NB4 (cell line): Measurements from ENCODE around the gene FZD1.

Source experiments
- DNase-seq: peaks from one replicate; pipeline ENCODE4 v3.0.0; 2010; ENCODE audit warnings: low read depth
- H3K4me3 ChIP-seq: one replicate; pipeline ENCODE4 v1.5.1; 2011; ENCODE audit warnings: mild to moderate bottlenecking, low read depth, low read length, moderate library complexity
- MYC ChIP-seq: IDR thresholded peaks from 2 replicates; pipeline ENCODE4 v1.6.1; 2011; ENCODE audit warnings: low read depth, low read length
- POLR2A ChIP-seq: IDR thresholded peaks from 2 replicates; pipeline ENCODE4 v1.6.1; 2011; ENCODE audit warnings: mild to moderate bottlenecking; ENCODE audit not compliant: insufficient read length; ENCODE audit errors: extremely low read depth
- TF ChIP-seq, protein P1 (sequence below): IDR thresholded peaks from one replicate; pipeline ENCODE4 v1.5.1; 2012; ENCODE audit warnings: low read depth, low read length
- TF ChIP-seq, protein P2 (sequence below): IDR thresholded peaks from 2 replicates; pipeline ENCODE4 v1.6.1; 2011; ENCODE audit warnings: low read depth, low read length

The FZD1 gene

DNA sequence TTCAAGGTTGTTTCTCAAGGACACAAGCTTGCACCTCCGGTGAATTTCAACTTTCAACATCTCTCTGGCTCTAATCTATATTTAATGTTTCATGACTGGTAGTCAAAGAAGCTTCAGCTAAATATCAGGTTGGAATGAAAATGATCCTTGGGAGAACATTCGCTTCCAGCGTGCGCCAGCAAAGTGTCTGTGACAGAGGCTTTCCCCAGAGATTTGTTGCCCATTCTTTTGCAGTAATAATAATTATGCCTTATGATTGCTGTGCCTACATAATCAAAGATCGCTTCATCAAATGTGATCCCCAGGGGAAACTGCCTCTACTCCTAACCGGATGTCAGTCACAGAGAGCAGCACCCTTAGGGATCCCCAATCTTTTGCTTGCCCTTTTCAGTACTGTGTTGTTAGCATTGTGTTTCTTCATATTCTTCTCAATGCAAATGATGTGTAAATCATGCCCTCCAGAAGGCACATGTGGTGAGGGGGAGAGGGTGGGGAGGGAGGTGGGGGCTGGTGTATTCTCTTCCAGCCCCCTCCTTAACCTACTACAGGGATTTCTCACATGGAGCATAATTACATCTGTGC lies 30.5 kb downstream of the FZD1 start:
- H3K4me3 ChIP-seq, result no peak overlapping the region
- TF ChIP-seq POLR2A (no peak), MYC (no peak)
- TF ChIP-seq, protein P1, sequence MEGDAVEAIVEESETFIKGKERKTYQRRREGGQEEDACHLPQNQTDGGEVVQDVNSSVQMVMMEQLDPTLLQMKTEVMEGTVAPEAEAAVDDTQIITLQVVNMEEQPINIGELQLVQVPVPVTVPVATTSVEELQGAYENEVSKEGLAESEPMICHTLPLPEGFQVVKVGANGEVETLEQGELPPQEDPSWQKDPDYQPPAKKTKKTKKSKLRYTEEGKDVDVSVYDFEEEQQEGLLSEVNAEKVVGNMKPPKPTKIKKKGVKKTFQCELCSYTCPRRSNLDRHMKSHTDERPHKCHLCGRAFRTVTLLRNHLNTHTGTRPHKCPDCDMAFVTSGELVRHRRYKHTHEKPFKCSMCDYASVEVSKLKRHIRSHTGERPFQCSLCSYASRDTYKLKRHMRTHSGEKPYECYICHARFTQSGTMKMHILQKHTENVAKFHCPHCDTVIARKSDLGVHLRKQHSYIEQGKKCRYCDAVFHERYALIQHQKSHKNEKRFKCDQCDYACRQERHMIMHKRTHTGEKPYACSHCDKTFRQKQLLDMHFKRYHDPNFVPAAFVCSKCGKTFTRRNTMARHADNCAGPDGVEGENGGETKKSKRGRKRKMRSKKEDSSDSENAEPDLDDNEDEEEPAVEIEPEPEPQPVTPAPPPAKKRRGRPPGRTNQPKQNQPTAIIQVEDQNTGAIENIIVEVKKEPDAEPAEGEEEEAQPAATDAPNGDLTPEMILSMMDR, result no peak
- TF ChIP-seq, protein P2, sequence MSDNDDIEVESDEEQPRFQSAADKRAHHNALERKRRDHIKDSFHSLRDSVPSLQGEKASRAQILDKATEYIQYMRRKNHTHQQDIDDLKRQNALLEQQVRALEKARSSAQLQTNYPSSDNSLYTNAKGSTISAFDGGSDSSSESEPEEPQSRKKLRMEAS, result no peak
- no peak for DNase-seq

DNA sequence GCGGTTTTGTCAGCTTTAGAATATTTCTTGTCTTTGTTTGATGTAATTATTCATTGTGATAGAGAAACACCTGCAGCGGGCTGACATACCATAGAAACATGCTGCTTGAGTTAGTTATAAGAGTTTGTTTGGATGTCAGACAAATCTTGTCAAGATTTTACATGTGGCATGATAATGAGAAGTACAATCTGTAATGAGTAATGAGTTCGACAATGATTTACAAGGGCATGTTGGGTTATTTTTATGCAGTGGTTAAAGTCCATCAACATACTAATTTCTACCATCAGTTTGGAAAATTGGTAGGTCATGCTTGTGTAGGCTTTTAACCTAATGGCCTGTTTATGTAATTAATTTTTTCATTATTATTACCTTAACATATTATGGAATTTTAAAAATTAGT lies 31.3 kb downstream of the FZD1 start:
- DNase-seq, result no peak
- TF ChIP-seq POLR2A (no peak), MYC (no peak)
- TF ChIP-seq, protein P2, result no peak
- no peak overlapping the region for H3K4me3 ChIP-seq

DNA sequence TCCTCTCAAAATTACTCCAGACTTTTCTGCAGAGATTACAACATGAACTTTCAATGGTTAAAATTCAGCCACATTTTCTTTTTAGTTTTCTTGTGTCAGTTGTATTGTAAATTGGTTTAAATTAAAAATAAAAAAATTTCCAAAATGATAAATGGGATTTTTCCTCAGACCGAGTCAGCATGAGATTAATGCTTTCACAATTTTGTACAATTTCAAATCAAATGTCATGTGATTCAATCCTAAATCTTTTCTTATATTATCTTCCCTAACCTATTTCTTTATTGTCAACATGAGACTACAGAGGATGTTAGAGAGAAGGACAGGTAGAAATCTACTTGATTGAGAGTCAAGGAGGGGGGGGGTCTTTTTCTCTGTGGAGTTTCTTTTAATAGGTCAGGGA lies 33.7 kb downstream of the FZD1 start:
- no peak overlapping the region for H3K4me3 ChIP-seq
- DNase-seq, result no peak
- TF ChIP-seq, protein P1, result no peak
- TF ChIP-seq, protein P2, result no peak
- TF ChIP-seq MYC (no peak), POLR2A (no peak)

DNA sequence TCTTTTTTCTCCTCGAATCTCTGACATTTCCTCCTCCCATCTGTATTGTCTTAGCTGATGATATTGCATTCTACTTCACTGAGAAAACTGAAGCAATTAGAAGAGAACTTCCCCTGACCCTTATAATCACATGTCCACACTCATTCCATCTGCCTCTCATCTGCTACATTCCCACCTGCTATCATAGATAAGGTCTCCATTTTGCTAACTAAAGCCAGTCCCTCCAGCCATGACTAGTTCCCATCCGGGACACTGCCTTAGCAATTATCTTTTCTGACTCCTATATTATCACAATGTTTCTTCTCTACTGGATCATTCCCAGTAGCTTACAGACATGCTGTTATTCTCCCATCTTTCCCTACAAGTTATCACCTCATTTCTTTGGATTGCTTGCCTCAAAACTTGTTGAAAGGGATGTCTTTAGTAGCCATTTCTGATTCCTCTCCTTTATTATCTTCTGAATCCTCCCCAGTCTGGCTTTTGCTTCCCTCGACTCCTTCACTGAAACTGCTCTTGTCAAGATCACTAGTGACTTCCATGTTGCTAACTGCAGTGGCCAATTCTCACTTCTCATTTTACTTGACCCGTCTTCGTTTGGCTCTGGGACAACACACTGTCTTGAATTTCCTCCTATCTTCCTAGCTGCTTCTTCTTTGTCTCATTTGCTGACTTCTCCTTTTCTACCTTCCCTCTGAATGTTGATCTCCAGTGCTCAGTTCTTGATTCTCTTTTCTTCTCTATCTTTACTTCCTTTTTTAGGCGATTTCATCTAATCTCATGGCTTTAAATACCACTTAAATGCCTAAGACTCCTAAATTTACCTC lies 35.9 kb downstream of the FZD1 start:
- no peak overlapping the region for H3K4me3 ChIP-seq
- TF ChIP-seq, protein P1, result no peak
- TF ChIP-seq MYC, result no peak
- TF ChIP-seq, protein P2, result no peak
- peak; percentile 26 for DNase-seq

DNA sequence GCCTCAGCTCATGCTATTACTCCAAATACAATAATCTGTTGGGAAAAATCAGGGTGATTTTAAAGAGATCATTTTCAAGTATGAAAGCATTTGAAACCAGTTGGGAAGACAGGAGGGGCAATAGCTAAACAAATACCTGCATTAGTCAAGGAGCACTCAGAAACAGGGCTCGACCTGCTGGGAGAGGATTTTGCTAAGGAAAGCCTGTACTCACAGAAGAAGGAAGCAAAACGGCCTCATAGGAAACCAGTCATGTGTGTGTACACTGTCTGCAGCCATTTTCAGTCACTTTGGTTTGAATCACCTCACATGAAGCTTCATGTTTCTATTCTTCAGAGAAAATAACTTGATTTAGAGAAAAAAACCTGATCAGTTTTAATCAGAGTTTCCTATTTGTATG lies 38.6 kb downstream of the FZD1 start:
- no peak for DNase-seq
- TF ChIP-seq, protein P1, result no peak
- no peak overlapping the region for H3K4me3 ChIP-seq

DNA sequence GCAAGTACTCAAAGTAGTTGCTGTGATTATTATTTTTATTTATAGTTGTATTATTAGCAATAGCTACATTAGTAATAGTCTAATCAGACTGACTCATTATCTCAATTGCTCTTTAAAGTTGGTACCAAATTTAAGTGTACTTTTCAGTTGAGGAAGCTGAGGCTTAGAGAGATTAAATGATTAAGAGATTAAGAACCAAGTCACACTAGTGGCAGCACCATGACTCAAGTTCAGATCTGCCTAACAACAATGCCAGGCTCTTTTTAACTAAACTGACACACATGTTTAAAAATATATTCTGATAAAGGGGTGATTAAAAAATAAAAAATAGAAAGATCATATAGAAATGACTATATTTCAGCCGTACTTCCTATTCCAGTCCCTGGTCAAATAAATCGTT lies 42.0 kb downstream of the FZD1 start:
- H3K4me3 ChIP-seq, result no peak overlapping the region
- no peak for TF ChIP-seq MYC
- TF ChIP-seq, protein P2, result no peak
- TF ChIP-seq, protein P1, result no peak
- no peak for TF ChIP-seq POLR2A
- no peak for DNase-seq
